Measurements from ENCODE around the gene SRCIN1.
"Not testable (repeated sequence)": the region's sequence is repeated elsewhere in the genome, so short reads cannot be mapped to it uniquely, and the experiment has no call there.

The SRCIN1 gene

DNA sequence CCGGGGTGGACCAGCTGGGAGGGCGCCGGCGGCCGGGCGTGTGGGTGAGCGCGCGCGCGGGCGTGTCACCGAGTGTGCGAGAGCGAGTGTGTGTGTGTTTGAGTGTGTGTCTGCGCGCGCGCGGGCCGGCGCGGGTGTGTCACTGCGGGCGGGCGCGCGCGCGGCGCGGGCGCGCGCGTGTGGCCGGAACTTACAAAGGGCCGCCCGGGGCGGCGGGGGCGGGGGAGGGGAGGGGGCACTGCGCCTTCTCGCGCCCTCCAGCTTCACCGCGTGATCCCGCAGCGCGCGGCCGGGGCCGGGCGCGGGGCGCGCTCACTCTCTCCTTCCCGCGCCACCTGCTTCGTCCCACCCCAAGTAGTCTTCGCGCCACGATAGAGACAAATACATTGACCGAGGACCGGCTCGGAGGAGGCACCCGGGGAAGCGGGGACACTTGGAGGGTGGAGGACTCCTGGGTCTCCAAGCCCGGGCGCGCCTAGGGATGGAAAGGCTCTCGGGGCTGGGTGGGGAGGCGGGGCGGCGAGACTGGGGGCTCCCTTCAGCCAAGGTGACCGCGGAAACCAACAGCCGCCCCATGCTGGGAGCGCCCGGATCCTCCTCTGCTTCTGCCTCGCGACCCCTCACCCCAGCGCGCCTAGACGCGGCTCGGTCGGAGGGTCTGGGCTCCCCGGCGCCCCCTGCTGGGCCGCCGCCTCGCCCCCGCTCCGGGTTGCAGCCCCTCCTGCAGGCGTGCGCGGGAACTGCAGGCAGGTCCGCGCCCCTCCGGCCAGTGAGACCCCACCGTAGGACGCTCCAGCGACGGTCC is at the start of gene SRCIN1:
TSS of gene SRCIN1 (minus strand) at position 112 of the 805 bp plus-strand sequence. CDS start 247 bp downstream, outside the sequence.
- DNase-seq = peak; percentile 52

GRCh38 chr17:38654411-38655398 is 49.0 kb upstream of the SRCIN1 start:
- DNase-seq = no peak

DNA sequence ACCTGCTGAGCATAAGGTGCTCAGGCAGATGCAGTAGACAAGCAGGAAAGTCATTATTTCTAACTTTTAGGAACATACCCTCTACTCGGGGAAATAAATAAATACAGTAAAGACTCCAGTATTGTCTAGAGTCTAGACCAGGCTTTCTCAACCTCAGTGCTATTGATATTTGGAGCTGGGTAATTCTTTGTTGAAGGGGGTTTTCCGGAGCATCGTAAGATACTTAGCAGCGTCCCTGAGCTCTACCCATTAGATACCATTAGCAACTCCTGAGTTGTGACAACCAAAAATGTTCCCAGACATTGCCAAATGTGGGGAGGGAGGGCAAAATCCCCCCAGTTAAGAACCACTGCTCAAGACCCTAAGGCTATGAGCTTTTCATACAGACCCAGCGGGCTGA is 47.9 kb upstream of the SRCIN1 start:
- no peak for DNase-seq

GRCh38 chr17:38653230-38653629 is 47.5 kb upstream of the SRCIN1 start:
- DNase-seq = no peak

- not testable (repeated sequence) for DNase-seq
Measured at GRCh38 chr17:38650653-38651173, 45.0 kb upstream of the SRCIN1 start.

- no peak for DNase-seq
Measured at GRCh38 chr17:38637951-38638350, 32.2 kb upstream of the SRCIN1 start.

DNA sequence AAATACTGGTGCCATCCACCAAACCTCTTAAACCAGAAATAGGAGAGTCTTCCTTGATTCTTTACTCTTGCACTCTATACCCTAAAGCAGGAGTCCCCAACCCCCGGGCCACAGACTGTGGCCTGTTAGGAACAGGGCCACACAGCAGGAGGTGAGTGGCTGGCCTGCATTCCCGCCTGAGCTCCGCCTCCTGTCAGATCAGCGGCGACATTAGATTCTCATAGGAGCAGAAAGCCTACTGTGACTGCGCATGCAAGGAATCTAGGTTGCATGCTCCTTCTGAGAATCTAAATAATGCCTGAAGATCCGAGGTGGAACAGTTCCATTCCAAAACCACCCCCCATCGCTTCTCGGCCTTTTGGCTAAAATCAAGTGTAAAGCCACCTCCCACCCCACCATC is 30.3 kb upstream of the SRCIN1 start:
- no peak for DNase-seq

DNA sequence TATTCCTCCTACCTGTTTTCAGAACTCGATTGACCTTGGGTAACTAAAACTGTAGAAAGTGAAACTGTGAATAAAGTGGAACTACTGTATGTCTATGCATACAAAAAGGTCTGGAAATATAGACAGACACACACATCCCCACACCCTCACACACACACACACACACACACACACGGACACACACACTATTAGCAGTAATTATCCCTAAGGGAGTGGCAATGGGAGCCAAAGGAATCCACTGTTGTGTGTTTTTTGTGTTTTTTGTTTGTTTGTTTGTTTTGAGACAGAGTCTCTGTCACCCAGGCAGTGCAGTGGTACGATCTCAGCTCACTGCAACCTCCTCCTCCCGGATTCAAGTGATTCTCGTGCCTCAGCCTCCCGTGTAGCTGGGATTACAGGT is 26.6 kb upstream of the SRCIN1 start:
- no peak for DNase-seq

GRCh38 chr17:38628441-38628840 is 22.7 kb upstream of the SRCIN1 start:
- peak; percentile 3 for DNase-seq

DNA sequence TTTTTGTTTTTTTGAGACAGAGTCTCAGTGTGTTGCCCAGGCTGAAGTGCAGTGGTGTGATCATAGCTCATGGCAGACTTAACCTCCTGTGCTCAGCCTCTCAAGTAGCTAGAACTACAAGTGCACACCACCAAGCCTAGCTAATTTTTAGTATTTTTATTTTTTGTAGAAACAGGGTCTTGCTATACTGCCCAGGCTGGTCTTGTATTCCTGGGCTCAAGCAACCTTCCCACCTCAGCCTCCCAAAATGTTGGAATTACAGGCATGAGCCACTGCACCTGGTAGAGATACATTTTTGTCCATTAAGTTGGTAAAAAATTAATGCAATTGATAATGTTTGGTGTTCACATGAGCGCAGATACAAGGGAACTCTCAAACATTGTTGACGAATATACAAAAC is 22.2 kb upstream of the SRCIN1 start:
- DNase-seq = no peak

DNA sequence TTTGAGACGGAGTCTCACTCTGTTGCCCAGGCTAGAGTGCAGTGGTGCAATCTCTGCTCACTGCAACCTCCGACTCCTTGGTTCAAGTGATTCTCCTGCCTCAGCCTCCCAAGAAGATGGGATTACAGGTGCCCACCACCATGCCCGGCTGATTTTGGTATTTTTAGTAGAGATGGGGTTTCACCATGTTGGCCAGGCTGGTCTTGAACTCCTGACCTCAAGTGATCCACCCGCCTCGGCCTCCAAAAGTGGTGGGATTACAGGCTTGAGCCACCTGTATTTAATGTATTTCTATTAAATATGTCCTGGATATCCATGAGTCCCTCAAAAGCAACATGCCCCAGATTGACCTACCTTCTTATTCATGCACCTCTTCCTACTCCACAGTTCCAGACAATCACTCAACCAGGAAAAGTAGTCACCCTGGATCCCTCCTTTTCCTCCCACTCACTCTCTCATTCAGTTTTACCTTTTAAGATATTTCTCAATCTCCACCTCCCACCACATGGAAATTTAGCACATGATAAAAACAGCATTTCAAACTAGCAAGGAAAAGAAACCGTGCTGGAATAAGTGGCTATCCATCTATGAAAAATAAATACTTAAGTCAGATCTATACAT is 21.0 kb upstream of the SRCIN1 start:
- DNase-seq = not testable (repeated sequence)

- DNase-seq = no peak
Measured at GRCh38 chr17:38625482-38625881, 19.7 kb upstream of the SRCIN1 start.

- DNase-seq = peak; percentile 41
Measured at GRCh38 chr17:38624782-38625355, 19.1 kb upstream of the SRCIN1 start.

GRCh38 chr17:38621538-38621937 is 15.8 kb upstream of the SRCIN1 start:
- no peak for DNase-seq

GRCh38 chr17:38620551-38621277 is 15.0 kb upstream of the SRCIN1 start:
- DNase-seq = no peak

GRCh38 chr17:38619937-38620550 is 14.3 kb upstream of the SRCIN1 start:
- no peak for DNase-seq

DNA sequence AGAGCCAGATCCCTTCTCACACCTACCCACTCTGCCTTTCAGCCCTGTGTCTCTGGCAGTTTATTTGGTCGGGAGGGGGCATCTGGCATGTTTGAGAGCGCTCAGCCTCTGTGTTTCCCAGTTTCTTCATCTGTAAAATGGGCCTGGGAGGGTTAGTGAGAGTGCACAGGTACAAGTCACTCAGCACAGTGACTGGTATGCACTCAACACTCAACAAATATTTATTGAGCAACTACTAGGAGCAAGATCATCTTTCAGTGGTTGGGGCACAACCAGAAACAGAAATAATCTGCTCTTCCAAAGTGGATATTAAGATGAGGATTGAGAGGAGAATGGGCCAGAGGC is 13.7 kb upstream of the SRCIN1 start:
- DNase-seq = no peak

- no peak for DNase-seq
Measured at GRCh38 chr17:38617967-38618760, 12.4 kb upstream of the SRCIN1 start.

DNA sequence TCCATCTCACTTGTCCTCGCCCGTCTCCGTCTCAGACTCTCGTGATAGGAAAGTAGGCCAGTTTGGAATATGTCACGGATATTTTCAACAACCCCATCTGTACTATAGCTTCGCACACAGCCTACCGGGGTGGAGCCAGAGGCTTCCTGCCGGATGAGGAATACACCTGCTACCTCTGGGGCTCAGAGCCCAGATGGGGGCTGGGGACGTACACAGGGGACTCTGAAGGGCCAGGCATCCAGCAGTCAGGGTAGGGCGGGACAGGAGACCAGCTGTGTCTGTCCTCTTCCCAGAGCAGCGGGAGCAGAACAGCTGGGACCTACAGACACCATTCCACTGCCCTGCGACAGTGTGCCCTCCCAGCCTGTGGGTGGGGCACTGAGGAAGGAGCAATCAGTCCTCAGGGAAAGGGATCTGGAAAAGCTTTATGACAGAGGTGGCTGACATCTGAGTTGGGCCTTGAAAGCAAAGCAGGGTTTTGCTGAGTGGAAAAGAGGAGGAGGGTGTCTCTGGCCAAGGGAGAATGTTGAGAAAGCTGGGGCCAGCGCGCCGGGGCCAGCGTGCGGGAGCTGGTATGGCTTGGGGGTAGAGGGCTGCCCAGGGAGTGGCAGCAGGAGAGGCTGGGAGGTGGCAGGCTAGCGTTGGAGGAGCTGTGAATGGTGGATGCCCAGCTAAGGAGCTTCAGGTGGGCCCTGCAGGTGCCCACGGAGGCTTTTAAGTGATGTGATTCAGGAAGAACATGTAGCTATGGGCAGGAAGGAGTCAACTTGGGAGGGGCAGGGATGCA is 11.5 kb upstream of the SRCIN1 start:
- DNase-seq = no peak

- DNase-seq = no peak
Measured at GRCh38 chr17:38616361-38616760, 10.6 kb upstream of the SRCIN1 start.

Data from activated CD4-positive, alpha-beta T cell treated with anti-CD3 and anti-CD28 coated beads, Interleukin-2, amount 50 U/mL, for 16 hours (primary cell).